HG03064 (cell line): ENCODE results near the gene LPCAT1.
"Not testable (repeated sequence)": the region's sequence is repeated elsewhere in the genome, so short reads cannot be mapped to it uniquely, and the experiment has no call there.

Source experiments
- ATAC-seq: cut with Tn5 transposase; IDR thresholded peaks from one replicate; pipeline ENCODE4 v1.9.1; 2021; ENCODE audit warnings: low read depth; ENCODE audit not compliant: unreplicated experiment

LPCAT1 gene

DNA sequence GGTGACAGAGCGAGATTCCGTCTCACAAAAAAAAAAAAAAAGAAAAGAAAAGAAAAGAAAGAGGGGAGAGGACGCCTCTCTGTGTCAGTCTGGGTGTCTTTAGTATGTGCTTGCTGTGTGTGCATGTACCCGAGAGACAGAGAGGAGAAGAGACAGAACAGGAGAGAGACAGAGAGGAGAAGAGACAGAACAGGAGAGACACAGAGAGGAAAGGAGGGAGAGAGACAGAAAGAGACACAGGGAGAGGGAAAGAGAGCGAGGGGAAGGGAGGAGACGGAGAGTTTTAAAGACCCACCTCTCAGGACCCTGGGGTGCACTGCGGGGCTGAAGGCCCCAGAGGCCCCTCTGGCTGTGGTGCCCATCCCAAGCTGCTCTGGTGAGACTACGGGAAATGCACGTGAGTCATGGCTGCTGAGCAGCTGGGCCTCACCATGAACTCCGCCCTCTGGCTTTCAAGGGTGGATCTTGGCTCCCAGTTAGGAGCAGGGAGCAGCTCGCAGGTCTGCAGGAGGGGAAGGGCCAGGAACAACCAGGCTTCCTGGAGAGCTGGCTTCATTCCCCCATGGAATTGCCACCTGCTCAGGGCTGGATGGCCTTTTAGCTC is 86.4 kb downstream of the LPCAT1 start:
- no peak for ATAC-seq

DNA sequence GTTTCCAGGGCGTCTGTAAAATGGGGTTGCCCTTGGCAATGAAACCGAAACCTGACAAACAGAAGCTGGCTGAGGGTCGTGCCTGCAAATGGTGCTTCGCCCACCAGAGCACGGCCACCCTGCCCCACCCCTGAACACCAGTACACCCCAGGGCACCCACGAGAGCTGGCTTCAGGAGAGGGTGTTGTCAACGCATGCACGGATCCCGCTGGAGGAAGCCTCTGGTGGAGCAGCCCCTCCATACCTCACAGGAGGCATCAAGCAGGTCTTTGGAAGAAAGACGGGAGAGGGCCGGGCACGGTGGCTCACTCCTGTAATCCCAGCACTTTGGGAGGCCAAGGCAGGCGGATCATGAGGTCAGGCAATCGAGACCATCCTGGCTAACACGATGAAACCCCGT is 87.1 kb downstream of the LPCAT1 start:
- no peak for ATAC-seq

DNA sequence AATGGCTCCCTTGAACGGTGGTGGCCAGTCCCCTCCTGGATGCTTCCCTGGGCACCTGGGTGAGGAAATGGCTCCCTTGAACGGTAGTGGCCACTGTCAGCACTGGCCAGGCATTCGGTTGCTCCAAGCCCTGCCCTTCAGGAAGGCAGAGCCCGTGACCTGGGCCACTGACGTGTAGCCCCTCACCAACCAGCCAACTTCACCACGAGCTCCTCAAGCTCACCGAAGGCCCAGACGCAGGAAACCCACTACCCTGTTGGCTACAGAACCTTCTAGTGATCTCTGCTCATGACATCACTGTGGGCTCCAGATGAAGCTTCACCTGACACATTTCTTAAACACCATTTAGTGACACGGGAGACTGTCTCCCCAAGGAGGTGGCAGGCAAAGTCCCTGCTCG is 87.7 kb downstream of the LPCAT1 start:
- ATAC-seq: no peak

DNA sequence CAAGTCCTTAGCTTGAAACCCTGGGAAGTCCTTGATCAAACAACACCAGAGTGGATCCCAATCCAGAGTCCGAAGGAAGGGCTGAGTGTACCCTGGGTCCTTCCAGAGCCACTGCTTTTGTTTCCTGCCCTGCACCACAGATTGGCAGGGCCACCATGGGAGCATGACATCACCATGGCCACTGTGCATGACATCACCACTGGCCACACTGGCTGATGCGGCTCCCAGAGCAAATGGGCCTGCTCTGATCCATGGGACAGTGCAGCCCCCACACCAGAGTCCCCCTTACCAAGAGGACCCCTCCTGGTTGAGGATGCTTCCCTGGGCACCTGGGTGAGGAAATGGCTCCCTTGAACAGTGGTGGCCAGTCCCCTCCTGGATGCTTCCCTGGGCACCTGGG is 88.4 kb downstream of the LPCAT1 start:
- no peak for ATAC-seq

DNA sequence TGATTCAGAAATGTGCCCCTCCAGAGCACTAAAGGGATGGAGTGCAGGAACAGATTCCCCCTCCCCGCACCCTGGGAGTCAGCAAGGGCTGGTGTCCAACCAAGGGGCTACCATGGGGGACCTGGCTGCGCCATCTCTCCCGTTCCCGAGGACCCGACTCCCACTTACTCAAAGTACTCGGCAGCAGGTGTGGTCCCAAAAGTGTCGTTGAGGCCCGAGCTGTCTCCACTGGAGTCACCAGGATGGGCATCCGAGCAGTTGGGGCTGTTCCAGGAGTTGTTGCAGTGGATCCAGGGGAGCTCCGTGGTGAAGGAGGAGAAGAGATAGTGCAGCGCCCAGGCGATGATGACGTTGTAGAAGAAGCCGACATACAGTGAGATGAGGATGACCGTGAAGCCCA is 91.5 kb downstream of the LPCAT1 start:
- no peak for ATAC-seq

DNA sequence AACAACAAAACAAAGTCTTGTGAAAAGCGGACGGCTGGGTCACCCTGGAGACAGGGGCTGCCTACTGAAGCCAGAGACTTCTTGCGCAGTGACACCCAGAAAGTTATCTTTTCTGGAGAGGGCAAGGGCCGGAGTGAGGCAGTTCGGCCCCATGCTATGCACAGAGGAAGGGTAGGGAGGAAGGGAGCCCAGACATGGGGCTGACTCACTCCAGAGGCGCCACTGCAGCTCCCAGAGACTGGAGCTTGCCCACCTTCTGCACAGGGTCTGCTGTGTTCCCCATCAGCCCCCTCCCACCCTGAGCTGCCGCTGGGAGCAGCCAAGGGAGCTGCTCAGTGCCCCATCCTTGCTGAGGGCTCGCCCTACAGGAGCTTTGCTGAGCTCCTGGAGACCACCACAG is 91.9 kb downstream of the LPCAT1 start:
- ATAC-seq: no peak

DNA sequence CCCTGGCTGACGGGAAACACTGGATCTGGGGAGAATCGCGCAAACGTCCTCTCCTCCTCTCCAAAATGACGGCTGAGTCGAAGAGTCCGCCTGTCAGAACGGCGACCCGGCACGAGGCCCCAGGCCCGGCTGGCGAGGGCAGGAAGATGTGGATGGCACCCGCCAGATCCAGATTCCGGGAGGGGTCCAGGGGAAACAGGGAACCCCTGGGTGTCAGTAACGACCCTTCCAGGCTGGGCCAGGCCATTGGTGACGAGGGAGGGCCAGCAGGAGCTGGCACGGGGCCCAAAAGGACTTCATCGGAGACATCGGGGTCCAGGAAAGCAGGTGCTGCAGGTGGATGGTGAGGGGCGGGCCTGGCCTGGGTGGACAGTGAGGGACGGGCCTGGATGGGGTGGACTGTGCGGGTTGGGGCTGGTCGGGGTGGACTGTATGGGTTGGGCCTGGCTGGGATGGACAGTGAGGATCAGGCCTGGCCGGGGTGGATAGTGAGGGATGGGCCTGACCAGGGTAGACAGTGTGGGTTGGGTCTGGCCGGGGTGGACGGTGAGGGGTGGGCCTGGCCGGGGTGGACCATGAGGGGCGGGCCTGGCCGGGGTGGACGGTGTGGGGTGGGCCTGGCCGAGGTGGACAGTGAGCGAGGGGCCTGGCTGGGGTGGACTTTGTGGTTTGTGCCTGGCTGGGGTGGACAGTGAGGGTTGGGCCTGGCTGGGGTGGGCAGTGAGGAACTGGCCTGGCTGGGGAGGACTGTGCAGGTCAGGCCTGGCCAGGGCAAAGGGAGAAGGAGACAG is 92.5 kb downstream of the LPCAT1 start:
- no peak for ATAC-seq

DNA sequence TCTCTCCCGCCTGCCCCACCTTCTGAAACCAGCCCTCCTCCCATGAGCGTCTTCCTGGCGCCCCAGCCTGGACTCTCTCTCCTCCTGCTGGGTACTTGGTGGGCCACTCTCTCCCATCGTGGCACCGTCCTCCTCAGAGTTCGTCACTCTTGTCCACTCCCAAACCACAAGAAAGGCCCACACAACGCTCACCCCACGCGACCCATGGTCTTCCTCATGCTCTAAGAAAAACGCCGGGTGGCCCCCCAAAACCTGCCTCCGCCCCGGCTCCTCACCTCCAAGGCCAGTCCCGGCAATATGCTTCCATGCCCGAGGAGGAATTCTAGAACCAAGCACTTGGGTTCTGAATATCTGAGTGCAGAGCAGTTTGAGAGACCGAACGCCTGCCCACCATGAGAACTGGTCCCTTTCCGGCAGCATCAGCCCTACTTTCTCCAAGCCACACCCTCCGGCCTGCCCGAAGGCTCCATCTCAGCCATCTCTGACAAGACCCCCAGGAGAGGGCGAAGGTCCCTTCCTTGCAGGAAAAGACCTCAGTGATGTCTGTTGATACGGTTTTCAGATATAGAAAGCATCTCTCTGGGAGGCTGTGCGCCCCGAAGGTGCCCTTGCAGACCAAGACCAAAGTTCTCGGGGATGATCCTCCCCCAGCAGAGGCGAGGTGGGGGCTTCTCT is 93.5 kb downstream of the LPCAT1 start:
- no peak for ATAC-seq

DNA sequence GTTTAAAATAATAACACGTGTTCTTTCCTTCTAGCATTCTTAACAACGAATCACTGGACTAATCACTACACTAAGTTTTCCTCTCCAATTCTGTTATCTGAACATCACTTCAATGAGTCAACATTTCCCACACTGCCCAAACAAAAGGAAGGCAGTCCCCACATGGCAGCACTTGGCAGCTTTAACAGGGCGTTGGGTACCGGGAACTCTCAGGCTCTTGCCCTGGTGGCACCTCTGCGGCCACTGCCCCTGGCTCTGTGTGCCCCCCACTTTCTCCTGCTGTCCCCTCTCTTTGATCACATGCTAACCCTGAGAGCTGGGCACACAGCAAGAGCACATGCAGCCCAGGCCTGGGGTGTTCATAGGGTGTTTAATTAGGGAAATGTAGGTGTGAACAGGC is 94.3 kb downstream of the LPCAT1 start:
- ATAC-seq: no peak

DNA sequence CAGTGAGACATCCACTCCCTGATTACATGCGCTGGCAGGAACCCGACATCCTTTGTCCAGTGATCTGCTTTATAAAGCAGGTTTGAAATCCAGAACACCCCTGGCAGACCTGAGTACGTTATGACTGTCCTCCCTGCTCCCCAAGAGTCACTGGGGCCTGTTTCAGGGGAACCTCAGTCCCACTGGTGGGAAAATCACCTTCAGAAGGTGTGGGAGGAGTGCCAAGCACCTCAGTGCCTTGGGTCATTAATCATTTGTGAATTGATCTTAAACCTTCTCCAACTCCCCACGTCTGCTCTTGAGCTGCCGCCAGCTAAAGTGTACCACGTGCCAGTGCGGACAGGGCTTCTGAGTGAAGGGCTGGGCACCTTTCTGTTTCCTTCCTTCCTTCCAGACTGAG is 94.7 kb downstream of the LPCAT1 start:
- no peak for ATAC-seq

DNA sequence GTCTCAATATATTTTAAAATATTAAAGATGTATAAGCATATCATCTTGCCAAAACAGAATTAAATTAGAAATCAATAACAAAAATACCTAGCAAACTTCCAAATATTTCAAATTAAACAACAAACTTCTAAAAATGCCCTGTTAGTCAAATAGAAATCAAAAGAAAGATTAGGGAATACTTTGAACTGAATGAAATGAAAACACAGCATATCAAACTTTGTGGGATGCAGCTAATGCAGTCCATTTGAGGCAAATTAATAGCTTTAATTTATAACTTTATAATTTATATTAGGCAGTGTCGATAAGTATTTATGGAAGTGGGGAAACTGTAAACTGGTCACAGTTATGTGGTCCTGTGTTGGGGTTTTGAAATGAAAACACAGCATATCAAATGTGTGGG is 95.7 kb downstream of the LPCAT1 start:
- no peak for ATAC-seq

DNA sequence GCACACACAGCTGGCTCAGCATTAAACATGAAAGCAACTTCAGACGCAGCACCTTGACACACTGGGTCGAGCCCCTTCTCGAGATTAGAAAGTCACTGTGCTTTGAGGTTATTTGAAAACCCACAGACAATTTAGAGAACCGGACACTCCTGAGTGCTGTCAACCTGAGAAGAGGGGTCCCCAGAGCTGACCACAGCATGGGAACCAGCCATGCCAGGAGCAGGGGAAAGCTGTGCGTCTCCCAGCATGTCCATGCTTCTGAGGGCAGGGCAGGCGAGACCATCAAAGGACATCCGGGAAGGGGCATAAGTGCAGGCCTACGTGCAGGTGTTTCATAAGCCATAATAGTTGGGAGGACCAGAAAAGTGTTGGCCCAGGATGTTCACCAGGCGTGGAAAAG is 99.0 kb downstream of the LPCAT1 start:
- no peak for ATAC-seq

DNA sequence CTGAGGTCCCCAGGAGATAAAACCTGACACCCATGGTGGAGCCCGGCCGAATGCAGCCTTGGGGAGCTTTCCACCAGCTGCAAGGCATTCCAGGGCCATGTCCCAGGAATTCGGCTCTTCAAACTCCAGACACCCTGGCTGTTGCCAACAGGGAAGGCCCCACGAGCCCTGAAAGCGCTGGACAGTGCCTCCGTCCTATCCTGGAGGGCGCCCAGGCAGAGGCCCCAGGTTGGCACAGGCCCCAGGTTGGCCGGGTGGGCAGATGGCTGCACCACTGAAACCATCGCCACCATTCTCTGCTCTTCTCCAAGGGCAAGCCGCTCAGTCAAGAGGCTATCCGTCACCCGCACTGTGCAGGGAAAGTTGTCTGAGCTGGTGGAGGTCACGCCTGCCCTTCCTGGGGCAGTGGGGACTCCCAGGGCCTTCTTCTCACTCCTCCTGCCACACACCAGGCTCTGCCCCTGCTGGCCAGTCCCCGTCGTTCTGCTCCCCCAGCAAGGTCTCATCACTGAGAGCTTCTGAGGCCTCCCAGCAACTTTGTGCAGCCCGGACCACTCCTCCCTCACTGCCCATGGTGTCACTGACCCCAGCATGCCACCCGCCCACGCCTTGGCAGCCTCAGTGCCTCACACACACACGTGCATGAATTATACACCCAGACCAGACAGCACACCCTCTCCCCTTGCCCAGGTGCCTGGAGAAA is 99.7 kb downstream of the LPCAT1 start:
- no peak for ATAC-seq

DNA sequence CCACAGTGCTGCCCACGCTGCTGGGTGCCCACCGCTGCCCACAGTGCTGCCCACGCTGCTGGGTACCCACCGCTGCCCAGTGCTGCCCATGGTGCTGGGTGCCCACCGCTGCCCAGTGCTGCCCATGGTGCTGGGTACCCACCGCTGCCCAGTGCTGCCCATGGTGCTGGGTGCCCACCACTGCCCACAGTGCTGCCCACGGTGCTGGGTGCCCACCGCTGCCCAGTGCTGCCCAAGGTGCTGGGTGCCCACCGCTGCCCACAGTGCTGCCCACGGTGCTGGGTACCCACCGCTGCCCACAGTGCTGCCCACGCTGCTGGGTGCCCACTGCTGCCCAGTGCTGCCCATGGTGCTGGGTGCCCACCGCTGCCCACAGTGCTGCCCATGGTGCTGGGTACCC is 101.2 kb downstream of the LPCAT1 start:
- not testable (repeated sequence) for ATAC-seq

DNA sequence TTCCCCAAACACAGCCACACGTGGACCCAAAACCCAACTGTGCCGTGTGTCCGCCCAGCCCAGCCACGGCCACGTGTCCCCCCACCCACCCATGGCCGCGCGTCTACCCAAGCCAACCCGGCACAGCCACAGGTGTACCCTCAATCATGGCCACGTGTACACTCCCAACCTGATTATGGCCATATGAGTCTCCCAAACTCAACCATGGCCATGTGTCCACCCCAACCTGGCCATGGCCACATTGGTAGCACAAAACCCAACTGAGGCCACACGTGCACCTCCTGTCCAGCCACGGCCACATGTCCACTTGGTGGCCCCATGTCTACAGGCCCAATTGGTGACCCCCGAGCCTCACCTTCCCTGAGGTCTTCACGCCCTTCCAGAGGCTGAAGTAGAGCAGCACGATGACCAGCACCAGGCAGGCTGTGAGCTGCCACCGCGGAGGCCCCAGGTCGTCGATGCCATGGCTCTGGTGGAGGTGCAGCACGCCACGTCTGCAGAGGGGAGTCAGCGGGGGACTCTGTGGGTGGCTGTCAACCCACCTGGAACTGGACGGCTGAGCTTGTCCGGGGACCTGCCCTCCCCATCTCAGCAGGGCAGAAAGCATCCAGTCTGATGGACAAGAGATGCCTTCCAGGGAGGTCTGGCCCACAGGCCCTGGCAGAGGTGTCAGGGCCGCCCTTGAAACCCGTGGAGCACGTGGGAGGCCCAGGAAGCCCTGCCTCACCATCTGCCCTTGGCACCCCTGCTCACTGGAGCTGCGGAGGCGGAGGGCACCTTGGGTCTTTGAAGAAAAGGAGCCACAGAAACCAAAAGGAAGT is 102.0 kb downstream of the LPCAT1 start:
- ATAC-seq: no peak

DNA sequence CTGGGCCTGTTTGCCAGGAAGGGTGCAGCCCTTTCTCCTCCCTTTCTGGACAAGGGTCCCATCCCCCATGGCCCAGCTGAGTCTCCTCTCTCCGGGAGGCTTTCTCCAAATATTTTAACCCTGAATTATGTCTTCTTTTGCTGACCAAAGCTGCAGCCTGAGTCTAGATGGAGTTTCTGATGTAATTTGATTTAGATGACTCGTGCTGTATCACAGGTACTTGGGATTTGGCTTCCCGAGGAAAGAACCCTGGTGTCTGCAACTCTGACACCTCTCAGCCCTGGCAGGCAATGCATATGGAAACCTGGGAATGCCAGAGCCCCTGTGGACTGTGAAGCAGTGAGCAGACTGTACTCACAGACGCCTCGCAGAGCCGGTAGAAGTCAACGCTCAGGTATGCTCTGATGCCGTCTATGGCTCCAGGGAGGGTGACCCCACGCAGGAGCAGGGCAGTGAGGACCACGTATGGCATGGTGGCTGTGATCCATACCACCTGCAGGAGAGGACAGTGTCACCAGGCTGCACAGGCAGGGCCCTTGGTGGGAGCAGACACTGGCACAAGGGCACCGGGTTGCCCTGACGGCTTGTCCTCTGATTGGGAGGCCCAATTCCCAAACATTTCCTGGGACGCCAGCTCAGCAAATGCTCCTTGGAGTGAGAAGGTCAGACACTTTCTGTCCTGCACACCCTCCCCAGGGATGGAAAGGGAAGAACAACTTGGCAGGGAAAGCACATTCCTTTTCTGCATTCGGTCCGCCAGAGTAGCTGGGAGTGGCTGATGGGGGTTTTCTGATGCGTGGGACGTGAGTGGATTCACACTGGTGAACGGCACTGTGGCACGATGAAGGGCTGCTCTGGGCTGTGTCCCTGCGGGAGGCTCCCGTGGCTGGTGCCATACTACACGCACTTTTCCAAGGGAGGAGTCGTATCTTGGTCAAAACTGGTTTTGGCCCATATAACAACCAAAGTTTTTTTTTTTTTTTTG is 103.3 kb downstream of the LPCAT1 start:
- ATAC-seq: no peak

DNA sequence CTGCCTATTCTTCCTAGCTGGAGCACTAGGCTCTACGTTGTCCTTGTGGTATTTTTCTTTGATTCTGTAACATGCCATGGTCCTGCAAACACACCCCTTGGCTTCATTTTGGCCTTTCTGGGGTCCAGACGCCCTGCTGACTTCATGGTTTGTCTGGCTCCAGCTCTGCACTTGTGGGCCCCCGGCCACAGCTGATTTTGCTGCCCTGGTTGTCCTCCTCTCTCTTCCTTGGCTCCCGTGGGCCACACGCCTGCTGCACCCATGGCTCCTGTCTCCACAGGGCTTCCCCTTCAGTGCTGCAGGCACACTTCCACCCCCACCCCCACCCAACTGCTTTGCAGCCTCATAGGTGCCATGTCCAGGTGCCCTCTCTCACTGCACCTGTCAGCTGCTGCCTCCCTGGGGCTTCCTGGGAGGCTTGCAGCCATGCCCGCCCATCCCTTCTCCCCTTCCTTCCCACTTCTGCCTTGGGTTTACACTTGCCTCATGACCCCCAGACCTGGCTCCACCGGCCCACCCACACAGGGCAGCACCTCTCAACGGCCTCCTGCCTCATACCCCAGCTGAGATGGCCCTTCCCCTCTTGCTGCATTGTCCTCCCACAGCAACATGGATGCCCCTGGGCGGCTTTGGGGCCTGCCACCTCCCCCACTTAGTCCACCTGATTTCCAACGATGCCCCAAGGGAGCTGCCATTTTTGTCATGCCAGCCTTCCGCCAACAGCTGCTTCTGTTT is 104.1 kb downstream of the LPCAT1 start:
- ATAC-seq: no peak

DNA sequence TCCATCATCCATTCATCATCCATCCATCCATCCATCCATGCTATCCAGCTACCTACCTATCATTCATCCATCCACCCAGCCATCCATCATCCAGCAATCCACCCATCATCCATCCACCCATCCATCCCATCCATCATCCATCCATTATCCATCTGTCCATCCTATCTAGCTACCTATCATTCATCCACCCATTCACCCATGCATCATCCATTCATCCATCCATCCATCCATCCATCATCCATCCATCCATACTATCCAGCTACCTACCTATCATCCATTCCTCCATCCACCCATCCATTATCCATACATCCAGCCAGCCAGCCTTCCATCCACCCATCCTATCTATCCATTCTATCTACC is 104.9 kb downstream of the LPCAT1 start:
- no peak for ATAC-seq
